HG03196 (cell line): Measurements from ENCODE around the gene IFT122.
"Not testable (repeated sequence)": the region's sequence is repeated elsewhere in the genome, so short reads cannot be mapped to it uniquely, and the experiment has no call there.

Source experiments
- ATAC-seq: cut with Tn5 transposase; IDR thresholded peaks from one replicate; pipeline ENCODE4 v1.9.1; 2021; ENCODE audit not compliant: unreplicated experiment

The IFT122 gene

DNA sequence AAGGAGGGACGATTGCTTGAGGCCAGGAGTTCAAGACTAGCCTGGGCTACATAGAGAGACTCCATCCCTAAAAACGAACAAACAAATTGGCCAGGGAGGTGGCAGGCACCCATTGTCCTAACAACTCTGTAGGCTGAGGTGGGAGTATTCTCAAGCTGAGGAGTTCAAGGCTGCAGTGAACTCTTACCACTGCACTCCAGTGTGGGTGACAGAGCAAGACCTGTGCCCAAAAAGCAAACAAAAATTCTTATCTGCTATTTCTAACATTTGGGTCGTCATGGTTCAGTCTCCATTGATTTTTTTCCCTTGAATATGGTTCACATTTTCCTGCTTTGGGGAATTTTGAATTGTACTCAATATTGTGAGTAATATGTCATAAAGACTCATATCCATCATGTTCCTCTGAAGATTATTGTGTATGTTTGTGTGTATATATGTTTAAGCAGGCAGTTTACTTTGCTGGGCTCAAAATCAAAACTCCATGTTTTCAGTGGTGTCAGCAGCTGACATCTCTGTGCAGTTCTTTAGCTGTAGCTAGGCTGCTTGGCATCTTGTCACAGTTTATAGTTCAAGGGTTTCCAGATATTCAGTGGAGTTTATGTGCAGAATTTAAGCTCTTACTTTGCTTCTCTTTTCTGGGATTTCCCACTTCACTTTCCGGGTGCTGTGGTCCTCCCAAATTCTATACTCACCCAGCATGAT lies 33.2 kb downstream of the IFT122 start:
- no peak for ATAC-seq

DNA sequence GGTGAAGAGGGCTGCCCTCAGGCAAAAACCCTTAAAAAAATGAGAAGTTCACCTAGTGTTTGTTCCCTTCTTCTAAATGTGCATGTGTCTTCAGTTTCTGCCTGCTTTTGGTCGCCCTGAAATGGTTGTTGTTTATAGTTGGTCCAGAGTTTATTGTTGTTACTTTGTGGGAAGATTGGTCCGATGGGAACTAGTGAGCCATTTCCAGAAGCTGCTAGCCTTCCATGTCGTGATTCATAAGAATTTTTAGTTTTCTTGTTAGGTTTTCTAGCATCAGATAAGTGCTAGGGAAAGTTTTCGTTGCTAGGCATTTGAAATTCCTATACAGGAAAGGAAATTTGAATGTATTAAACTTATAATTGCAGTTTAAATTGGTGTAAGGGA lies 33.7 kb downstream of the IFT122 start:
- no peak for ATAC-seq

DNA sequence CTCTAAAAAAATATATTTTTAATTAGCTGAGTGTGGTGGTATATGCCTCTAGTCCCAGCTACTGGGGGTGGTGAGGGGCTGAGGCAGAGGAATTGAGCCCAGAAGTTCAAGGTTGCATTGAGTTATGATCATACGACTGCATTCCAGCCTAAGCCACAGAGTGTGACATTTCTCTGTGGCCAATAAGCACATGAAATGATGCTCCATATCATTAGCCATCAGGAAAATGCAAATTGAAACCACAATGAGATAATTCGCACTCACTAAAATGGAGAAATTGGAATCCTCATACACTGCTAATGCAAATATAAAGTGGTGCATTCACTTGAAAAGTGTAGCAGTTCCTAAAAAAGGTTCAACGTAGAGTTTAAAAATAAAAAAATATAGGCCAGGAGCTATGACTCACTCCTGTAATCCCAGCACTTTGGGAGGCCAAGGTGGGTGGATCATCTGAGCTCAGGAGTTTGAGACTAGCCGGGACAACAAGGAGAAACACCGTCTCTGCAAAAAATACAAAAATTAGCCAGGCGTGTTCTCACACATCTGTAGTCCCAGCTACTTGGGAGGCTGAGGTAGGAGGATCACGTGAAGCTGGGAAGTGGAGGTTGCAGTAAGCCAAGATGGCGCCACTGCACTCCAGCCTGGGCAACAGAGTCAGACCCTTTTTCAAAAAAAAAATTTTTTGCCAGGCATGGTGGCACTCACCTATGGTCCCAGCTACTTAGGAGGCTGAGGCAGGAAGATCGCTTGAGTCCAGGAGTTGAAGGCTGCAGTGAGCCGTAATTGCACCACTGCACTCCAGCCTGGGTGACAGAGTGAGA lies 35.2 kb downstream of the IFT122 start:
- no peak for ATAC-seq

DNA sequence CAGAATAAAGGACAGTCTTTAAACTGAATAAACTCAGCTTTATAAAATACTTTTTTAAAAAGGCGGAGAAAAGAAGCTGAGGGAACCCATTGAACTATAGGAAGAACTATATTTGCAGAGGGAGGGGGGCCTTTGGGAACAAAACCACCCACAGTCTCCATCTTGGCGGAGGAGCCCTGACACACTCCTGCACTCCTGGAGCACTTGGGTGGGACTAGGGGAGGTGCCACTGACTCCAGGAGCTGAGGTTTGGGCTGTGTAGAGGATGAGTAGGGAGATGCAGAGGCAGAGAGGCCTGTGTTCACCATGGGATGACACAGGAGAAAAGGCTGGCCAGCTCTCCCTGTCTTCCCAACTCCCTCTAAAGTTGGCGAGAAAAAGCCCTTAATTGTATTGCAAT lies 35.8 kb downstream of the IFT122 start:
- no peak for ATAC-seq

DNA sequence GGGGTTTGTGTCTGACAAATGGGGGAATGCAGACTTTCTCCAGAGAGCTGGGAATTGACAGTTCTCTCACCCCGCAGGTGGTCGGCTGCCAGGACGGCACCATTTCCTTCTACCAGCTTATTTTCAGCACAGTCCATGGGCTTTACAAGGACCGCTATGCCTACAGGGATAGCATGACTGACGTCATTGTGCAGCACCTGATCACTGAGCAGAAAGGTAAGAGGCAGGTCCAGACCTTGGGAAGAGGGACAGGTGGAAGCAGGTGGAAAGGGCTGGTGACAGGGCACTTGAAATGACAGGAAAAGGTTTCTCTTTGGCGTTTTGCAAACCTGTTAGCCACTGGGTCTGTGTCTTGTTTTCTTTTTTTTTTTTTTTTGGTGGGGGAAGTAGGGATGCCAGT lies 36.6 kb downstream of the IFT122 start:
- no peak for ATAC-seq

DNA sequence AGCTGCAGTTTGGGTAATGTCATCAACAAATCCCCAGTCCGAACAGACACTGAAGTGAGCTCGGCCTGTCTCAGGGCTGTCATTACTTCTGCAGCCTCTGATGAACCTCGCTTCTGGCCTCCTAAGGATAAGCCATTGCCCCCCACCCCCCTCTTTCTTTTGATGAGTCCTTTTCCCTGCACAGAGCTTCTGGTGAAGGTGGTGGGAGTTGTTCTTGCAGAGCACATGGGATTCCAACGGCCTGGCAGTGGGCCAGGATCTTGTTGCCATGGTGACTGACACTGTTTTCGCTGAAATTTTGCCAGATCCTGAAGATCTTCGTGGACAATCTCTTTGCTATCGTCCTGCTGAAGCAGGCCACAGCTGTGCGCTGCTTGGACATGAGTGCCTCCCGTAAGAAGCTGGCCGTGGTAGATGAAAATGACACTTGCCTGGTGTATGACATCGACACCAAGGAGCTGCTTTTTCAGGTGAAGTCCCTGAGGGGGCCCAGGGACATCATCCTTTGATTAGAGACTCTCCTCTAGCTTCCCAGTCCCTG lies 41.3 kb downstream of the IFT122 start:
- ATAC-seq, result not testable (repeated sequence)

DNA sequence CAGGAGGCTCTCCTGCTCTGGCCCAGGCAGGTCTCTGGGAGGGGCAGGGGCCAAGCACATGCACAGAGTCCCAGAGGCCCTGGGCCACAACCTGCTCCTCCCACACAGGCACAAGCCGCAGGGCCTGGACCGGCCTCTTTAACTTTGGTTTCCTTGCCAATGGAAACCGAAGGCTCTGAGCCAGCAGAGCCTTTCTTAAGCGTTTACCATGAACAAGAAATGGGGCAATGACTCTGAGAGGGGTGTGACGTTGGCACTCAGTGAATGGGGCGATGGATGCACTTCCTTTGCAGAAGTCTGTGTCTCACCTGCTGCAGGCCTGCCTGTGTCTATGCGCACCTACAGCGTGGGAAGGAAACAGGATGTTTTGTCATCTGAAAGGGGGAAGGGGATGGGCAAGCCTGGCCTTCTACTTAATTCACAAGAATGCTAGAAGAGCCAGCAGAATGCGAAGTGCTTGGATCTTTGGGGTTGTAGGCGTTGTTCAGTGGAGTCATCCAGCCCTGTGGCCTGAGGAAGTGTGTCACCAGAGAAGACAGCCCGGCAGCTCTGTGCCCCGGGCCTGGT lies 41.8 kb downstream of the IFT122 start:
- no peak for ATAC-seq

DNA sequence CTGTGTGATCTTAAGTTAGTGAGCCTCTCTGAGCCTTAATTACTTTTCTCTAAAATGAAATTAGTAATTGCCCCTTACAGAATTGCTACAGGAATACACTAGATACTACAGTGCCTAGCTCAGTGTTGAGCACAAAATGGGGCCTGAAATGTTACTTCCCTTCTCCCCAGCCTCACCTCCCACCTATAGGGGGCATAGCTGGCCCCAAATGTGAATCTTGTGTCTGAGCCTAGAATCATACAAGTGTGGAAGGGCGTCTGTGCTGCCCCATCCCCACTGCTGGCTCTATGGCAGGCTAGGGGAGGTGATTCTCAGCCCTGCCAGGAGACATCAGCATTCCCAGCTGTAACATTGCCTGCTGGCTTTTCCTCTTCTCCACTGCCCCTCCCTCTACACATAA lies 42.7 kb downstream of the IFT122 start:
- no peak for ATAC-seq

DNA sequence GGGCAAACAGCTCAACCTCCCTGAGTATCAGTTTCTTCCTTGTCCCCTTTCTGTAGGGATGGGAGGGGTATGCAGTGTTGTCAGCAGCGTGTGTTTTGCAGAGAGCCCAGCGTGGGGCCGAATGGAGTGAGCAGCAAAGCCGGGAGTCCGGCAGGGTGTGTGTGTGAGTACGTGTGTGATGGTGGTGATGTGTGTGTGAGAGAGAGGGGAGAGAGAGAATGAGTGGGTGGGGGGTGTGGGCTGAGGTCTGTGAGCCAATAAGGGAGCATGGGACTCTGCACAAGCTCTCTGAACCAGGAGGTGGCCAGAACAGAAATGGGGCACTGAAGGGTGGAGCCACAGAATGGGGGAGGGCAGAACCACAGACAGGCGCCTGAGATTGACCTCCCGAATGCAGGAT lies 43.8 kb downstream of the IFT122 start:
- ATAC-seq, result no peak

DNA sequence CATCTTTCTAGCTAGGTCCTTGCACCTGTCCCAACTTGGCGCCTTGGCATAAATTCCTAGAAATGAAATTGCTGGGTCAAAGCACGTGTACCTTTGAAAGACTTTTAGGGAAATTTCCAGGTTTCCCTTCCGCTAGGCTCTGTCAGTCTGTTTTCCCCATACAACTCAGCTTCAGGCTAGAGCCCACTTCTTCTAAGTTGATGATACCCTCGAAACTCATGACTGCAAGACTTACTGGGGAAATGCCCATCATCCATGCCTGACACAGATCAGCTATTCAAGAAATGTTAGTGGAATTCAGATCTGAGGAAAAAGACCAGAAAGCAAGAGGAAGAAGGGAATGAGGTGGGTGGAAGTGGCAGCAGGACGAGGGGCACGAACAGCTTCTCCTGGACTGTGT lies 45.1 kb downstream of the IFT122 start:
- not testable (repeated sequence) for ATAC-seq

DNA sequence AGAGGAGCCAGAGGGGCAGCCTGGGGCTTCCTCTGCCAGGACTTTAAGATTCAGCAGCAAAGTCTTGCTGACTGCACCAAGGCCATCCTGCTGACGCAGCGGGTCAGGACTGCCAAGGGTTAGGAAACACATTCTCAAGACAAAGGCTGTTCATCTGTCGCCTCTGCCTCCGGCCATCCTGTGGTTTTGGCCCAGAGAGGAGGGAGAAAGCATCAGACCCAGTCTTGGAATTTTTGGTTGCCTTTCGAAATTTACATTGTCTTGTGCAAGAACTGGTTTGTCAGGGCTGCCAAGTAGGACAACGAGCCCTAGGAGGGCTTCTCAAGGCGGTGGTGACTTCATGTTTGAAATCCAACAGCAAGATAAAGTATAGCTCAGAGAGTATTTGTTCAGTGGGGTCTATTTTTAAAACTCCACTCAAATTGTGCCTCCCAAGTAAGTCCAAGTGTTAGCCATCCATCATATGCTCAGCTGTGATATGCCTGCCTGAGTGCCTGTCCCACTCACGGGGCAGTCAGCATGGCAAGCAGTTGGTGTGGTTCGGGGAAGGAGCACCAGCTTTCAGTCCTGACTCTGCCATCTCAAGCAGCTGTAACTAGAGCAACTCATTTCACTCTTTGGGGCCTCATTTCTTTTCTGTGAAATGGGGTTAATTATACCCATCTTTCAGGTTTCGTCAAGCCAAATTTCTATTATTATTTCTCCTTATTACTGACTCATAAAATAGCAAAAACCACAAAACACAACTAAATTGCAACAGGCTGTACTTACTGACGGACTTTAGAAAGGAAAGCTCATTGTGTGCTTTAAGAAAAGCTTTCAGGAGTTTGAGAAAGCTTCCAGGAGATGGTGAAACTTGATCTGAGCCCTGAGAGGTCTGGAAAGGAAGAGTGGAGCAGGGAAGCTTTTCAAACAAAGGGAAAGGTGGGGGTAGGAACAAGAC lies 46.0 kb downstream of the IFT122 start:
- ATAC-seq, result no peak

DNA sequence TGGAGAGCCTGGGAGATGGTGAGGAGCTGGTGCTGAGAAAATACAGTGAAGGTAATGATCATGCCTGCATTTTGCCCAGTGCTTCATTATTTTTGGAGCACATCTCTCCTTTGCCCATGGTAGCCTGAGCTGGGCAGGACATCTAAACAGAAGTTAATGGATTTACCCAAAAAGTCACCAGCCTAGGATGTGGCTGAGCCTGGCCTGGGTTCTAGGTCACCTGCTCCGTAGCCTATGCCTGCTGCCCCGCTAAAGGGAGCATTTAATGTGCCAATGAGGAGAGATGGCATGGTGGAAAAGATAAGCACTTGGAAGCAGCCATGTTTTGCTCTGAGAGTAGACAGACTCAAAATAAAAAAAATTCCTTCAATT lies 46.6 kb downstream of the IFT122 start:
- no peak for ATAC-seq

DNA sequence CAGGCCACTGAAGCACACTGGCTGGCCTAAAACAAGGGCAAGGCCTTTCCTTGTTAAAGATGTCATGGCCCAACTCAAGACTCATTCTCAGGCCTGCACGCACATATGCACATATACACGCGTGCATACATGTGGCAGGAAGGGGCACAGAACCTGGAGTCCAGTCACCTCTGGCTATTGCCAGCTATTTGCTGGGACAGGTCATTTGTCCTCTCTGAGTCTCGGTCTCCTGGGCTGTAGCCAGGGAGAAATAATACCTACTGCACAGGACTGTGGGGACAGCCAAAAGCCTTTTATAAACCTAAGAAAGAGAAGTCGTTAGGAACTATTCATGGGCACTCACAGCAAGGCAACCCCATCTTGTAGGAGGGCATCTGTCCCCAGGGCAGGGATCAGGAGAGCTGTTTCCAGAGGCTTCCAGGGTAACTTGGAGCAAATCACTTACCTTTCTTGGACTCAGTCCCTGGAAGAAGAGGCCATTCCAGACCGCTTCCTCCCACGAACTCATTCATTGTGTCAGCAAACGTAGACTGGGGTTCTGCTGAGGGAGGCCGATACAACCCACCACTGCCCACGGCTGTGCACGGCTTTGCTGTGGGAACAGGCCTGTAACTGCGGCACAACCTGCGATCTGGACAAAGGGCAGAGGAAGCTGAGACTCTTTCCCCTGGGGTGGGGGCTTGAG lies 47.3 kb downstream of the IFT122 start:
- no peak for ATAC-seq

DNA sequence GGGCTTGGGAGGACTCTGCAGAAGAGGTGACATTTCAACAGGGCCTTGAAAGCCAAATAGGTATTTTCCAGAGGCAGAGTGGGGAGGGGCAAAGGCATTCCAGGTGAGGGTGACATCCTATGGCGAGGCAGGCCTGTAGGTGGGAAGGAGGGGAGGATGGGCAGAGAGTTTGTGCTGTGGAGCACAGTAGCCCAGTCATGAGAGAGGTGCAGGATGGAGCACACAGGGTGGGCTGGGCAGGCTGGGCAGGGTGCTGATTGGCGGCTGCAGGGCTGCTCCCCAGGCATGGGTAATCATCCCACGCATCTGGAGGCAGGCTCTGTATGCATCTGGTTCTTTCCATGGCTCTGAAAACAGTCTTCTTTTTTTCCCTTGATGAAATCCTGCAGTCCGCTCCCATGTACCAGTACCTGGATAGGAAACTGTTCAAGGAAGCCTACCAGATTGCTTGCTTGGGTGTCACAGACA lies 47.9 kb downstream of the IFT122 start:
- ATAC-seq, result not testable (repeated sequence)

DNA sequence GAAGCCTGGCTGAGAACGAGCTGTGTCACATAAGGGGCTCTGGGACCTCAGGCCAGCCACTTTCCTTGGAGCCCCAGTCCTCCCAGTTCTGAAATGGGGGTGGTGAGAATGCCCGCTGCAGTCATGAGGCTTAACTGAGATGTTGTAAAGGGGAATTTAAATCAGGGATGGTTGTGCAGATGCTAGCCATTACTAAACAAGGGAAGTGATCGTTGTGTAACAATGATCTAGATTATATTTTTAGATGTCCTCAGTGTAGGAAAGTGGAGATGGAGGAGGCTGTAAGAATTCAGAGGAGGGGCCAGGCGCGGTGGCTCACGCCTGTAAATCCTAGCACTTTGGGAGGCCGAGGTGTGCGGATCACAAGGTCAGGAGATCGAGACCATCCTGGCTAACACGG lies 49.2 kb downstream of the IFT122 start:
- not testable (repeated sequence) for ATAC-seq

DNA sequence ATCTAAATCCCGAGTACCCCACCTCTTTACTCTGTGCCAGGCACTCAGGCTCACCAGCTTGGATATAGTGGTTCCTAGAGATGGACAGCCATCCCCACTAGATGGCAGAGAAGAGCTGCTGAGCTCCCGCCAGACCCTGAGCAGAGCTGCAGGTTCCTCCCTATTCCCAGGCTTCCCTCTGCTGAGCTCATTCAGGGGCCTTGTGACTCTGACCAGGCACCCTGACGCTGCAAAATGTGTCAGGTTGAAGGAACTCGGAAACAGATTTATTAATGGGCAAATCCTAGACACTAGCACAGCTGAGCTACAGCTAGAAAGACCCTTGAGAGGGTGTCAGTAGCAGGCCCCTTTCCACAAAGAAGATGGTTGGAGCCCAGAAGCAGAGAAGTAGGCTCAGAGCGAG lies 50.2 kb downstream of the IFT122 start:
- peak; percentile 64 for ATAC-seq

DNA sequence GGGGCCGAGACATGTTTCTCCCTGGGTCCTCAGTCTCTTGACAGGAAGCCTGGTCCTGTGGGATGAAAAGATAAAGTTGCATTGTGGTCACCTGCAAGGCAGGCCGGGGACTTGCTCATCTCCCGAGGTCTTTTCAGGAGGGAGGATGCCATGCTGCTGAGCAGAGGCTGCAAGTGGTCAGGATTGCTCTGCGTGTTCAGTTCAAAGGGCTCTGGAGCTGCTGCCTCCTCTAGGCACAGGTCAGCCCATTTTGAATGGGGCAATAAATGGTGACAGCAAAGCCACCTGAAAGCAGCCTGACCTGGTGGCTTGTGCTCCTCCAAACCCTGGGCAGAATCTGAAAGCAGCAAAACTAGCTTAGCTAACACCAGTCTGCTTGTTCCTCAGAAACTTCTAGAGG lies 51.1 kb downstream of the IFT122 start:
- not testable (repeated sequence) for ATAC-seq

DNA sequence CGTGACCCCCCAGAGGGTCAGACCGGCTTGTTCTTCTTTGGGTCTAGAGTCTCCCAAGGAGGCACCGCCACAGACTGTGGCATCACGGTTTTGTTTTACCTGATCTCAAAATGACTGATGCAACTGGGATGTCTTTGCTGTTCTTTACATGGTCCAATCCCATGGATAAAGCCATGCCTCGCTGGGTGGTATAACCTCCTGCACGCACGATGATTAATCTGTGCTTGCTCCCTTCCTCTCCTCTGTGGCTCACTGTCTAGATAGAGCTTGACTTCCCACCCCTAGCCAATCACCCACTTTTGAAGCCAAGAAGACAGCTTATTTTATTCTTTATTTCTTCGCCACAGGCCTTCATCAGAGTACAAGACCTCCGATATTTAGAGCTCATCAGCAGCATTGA lies 51.8 kb downstream of the IFT122 start:
- no peak for ATAC-seq

DNA sequence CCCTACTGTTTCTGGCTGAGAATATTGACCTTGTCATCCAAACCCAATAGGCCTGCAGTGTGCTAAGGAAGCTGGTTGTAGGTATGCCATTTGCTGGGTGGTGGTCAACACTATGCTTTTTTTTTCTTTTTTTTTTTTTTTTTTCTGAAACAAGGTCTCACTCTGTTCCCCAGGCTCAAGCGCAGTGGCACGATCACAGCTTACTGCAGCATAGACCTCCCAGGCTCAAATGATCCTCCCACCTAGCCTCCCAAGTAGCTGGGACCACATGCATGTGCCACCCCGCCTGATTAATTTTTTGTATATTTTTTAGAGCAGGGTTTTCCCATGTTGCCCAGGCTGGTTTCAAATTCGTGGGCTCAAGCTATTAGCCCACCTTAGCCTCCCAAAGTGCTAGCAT lies 52.7 kb downstream of the IFT122 start:
- ATAC-seq, result no peak

DNA sequence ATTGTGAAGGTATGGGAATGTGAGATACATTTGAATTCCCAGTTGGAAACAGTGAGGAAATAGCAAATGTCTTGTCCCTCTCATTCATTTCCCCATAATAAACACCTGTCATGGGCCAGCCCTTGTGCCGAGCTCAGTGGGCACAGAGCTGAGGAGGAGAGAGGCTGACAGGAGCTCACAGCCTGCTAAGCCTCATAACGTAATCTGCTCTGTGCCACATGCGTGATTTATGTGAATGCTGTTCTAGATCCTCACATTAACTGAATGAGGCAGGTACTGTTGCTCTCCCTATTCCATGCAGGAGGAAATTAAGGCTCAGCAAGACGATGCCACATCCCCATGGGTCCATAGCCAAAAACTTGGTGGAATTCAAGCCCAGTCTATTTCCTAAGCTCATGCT lies 53.2 kb downstream of the IFT122 start:
- no peak for ATAC-seq
